Mammary epithelial cell (primary cell): ENCODE data around the gene TSHB.

ENCODE experiments used
- EZH2 ChIP-seq: IDR thresholded peaks from 2 replicates; pipeline ENCODE4 v1.6.1; 2012; ENCODE audit warnings: low read length, inconsistent platforms, borderline replicate concordance
- TF ChIP-seq, protein P1 (sequence below), 2 donors: IDR thresholded peaks in 1 of 2; conservative IDR thresholded peaks in 1 of 2; 2 replicates each; pipeline ENCODE4 v1.5.1; 2011 to 2012; ENCODE audit warnings: inconsistent platforms in 2 of 2, low read length in 2 of 2, mild to moderate bottlenecking in 2 of 2, control low read depth in 1 of 2, low read depth in 1 of 2; ENCODE audit not compliant: insufficient read depth in 1 of 2; ENCODE audit errors: extremely low read depth in 1 of 2

- TF ChIP-seq, protein P1, sequence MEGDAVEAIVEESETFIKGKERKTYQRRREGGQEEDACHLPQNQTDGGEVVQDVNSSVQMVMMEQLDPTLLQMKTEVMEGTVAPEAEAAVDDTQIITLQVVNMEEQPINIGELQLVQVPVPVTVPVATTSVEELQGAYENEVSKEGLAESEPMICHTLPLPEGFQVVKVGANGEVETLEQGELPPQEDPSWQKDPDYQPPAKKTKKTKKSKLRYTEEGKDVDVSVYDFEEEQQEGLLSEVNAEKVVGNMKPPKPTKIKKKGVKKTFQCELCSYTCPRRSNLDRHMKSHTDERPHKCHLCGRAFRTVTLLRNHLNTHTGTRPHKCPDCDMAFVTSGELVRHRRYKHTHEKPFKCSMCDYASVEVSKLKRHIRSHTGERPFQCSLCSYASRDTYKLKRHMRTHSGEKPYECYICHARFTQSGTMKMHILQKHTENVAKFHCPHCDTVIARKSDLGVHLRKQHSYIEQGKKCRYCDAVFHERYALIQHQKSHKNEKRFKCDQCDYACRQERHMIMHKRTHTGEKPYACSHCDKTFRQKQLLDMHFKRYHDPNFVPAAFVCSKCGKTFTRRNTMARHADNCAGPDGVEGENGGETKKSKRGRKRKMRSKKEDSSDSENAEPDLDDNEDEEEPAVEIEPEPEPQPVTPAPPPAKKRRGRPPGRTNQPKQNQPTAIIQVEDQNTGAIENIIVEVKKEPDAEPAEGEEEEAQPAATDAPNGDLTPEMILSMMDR (conservative IDR thresholded peaks at IDR 0.05 in 1 of 2, IDR thresholded peaks at IDR 0.05 in 1 of 2; ENCODE audit: extremely low read depth in 1 of 2, insufficient read depth in 1 of 2, low read depth in 1 of 2, low read length in 2 of 2): no peak
- no peak for TF ChIP-seq EZH2
These were observed 46.8 kb downstream of the TSHB start for GRCh38 chr1:115076384-115076915.
